ENCODE results near the gene URB2. TPM values are rescaled to one million over a fixed set of nuclear protein-coding genes. Genes with fewer than 3 reads are reported as not detected.

Gene URB2
- total RNA-seq, 1 donor from 2014 or later: 3.5 TPM

GRCh38 chr1:229643996-229644745 is 18.1 kb downstream of the URB2 start:
- peaks cover 23% of the 10 kb centered on the region for H3K4me1 ChIP-seq
- no peak for DNase-seq
- no peak overlapping the region for H3K27ac ChIP-seq (replicated peaks)
- no peaks in the 10 kb centered on the region for H3K27me3 ChIP-seq (ENCODE audit: low read depth)
- H3K36me3 ChIP-seq: peaks cover 58% of the 10 kb centered on the region
- no peaks in the 10 kb centered on the region for H3K9me3 ChIP-seq (replicated peaks)
- H3K4me3 ChIP-seq: no peak overlapping the region
- no peak for TF ChIP-seq CTCF (IDR thresholded peaks at IDR 0.05; ENCODE audit: borderline replicate concordance)
- intact Hi-C loops (cut with micrococcal nuclease): no loop called here

DNA sequence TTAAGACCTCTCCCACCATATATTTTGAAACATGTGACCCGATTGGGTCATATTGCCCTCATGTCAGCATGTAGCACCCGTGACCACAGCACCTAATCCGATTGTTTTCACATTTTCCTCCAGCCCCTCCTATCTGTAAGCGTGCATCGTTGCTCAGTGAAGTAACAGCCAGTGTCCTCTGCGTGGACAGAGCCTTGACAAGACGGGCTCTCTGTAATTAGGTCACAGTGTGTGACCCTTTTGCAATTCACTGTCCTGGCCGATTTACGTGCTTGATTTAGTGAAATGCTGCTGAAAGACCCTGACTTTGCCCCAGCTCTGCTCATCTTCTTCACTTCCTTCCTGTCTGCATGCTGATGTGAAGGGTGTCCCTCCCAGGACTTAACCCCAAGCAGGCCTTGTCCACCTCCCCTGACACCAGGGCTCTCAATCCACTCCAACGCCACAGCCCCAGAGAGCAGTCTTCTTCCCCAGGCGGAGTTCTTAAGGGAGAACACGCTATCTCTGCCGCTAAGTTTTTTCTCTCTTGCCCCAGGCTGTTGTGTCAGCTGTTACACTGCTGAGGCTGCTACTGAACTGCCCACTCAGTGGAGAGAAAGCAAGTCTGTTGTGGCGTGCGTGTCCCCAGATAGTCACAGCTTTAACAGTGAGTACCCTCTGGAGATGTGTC is 19.4 kb downstream of the URB2 start:
- H3K9me3 ChIP-seq (replicated peaks): no peaks in the 10 kb centered on the region
- TF ChIP-seq CTCF (IDR thresholded peaks at IDR 0.05; ENCODE audit: borderline replicate concordance): no peak

GRCh38 chr1:229648406-229648805 is 22.4 kb downstream of the URB2 start:
- no peak overlapping the region for H3K27ac ChIP-seq (replicated peaks)
- H3K4me1 ChIP-seq: no peaks in the 10 kb centered on the region
- H3K36me3 ChIP-seq: peaks cover 95% of the 10 kb centered on the region
- DNase-seq: no peak
- no peak overlapping the region for H3K4me3 ChIP-seq
- H3K9me3 ChIP-seq (replicated peaks): no peaks in the 10 kb centered on the region
- intact Hi-C loops (cut with micrococcal nuclease): no loop called here
- no peaks in the 10 kb centered on the region for H3K27me3 ChIP-seq (ENCODE audit: low read depth)
- TF ChIP-seq CTCF (IDR thresholded peaks at IDR 0.05; ENCODE audit: borderline replicate concordance): no peak

More for the DNA sequence above, 19.4 kb downstream of the URB2 start:
- Histone ChIP-seq H3K27ac (replicated peaks) (no peak overlapping the region), H3K4me3 (no peak overlapping the region), H3K4me1 (peaks cover 20% of the 10 kb centered on the region), H3K36me3 (peaks cover 70% of the 10 kb centered on the region), H3K27me3 (ENCODE audit: low read depth) (no peaks in the 10 kb centered on the region)
- intact Hi-C loops (cut with micrococcal nuclease): no loop called here
- DNase-seq: no peak

DNA sequence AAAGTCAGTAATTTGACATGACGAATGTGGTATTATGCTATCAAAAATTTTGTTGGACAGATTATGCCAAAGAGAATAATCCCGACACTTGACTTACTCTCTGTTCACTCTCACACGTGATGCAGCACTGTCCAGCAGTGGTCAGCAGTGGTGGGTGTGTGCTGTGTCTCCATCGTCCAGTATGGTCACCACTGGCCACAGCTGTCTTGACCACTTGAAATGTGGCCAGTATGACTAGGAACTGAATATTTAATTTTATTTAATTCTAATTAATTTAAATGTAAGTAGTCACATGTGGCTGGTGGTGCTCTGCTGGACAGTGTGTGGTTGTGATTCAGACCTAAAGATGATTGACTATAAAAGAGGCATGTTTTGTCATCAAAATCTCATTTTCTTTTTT is 24.0 kb downstream of the URB2 start:
- intact Hi-C loops (cut with micrococcal nuclease): no loop called here
- no peak for DNase-seq

DNA sequence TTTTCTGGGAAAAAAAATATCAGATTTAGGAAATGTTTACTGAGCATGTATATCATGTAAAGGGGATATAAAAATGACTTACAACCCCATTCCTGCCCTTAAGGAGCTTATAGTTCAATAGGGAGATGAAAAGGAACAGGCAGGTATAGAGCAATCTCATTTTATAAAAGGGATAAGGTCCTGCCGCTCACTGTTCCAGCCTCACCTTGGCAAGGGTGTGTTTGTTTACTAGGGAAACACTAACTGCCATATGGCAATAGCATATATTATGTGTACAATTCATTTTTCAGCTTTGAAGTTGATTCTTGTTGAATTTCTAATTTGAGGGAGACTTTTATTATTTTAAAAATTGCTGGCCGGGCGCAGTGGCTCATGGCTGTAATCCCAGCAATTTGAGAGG is 25.5 kb downstream of the URB2 start:
- no peak for TF ChIP-seq CTCF (IDR thresholded peaks at IDR 0.05; ENCODE audit: borderline replicate concordance)
- DNase-seq: no peak
- Histone ChIP-seq H3K4me3 (no peak overlapping the region), H3K36me3 (peaks cover 93% of the 10 kb centered on the region), H3K27ac (replicated peaks) (no peak overlapping the region), H3K27me3 (ENCODE audit: low read depth) (no peaks in the 10 kb centered on the region), H3K4me1 (no peaks in the 10 kb centered on the region), H3K9me3 (replicated peaks) (no peaks in the 10 kb centered on the region)
- intact Hi-C loops (cut with micrococcal nuclease): no loop called here

More for the DNA sequence above, 24.0 kb downstream of the URB2 start:
- H3K27me3 ChIP-seq (ENCODE audit: low read depth): no peaks in the 10 kb centered on the region
- H3K36me3 ChIP-seq: peaks cover 90% of the 10 kb centered on the region
- H3K4me3 ChIP-seq: no peak overlapping the region
- H3K4me1 ChIP-seq: no peaks in the 10 kb centered on the region
- no peak overlapping the region for H3K27ac ChIP-seq (replicated peaks)
- no peaks in the 10 kb centered on the region for H3K9me3 ChIP-seq (replicated peaks)
- no peak for TF ChIP-seq CTCF (IDR thresholded peaks at IDR 0.05; ENCODE audit: borderline replicate concordance)
